Activated B cell treated with CpG ODN at 0.5 μM for 24 hours (primary cell): ENCODE measurements around the gene ERC2. TPM values are rescaled to one million over a fixed set of nuclear protein-coding genes. Genes with fewer than 3 reads are reported as not detected.

ENCODE experiments used
- ATAC-seq: fragments of 200-7000 bp; cut with Tn5 transposase; one replicate; pipeline ENCODE4 v1.10.0; 2021; ENCODE audit warnings: low read depth, mild to moderate bottlenecking, moderate library complexity
- CTCF ChIA-PET: fragments of 350-600 bp; sonication (Branson Sonifier 250); formaldehyde crosslinking; loops from one replicate; lab custom pipeline; 2021; ENCODE audit warnings: antibody characterized with exemption; lab: Charles Lee
- POLR2A ChIA-PET: fragments of 350-600 bp; sonication (Branson Sonifier 250); formaldehyde crosslinking; loops from one replicate; lab custom pipeline; 2021; ENCODE audit warnings: antibody characterized with exemption; lab: Charles Lee
- DNase-seq: peaks from one replicate; pipeline ENCODE4 v3.0.0; 2022
- H3K27ac Mint-ChIP-seq: one replicate; pipeline ENCODE4 v1.8.0; 2020; ENCODE audit warnings: mixed read lengths
- H3K27me3 Mint-ChIP-seq: one replicate; pipeline ENCODE4 v1.8.0; 2021; ENCODE audit warnings: mixed read lengths
- H3K36me3 Mint-ChIP-seq: one replicate; pipeline ENCODE4 v1.8.0; 2021; ENCODE audit warnings: low read depth, mixed read lengths
- H3K4me1 Mint-ChIP-seq: one replicate; pipeline ENCODE4 v1.8.0; 2021; ENCODE audit warnings: mixed read lengths
- H3K4me3 Mint-ChIP-seq: one replicate; pipeline ENCODE4 v1.8.0; 2020; ENCODE audit warnings: mild to moderate bottlenecking, mixed read lengths
- H3K9me3 Mint-ChIP-seq: one replicate; pipeline ENCODE4 v1.8.0; 2020; ENCODE audit warnings: mixed read lengths
- CTCF ChIP-seq: fragments of 200-600 bp; IDR thresholded peaks from one replicate; pipeline ENCODE4 v1.8.0; 2022; ENCODE audit warnings: antibody characterized with exemption, mild to moderate bottlenecking
- intact Hi-C: fragments of 100-400 bp; cut with micrococcal nuclease; formaldehyde crosslinking; loops from one replicate; pipeline ENCODE4 v1.15.1; 2024
- total RNA-seq: library from RNA; stranded (reverse); gene quantifications from 2 replicates; pipeline ENCODE4 v1.2.3, GENCODE V29; 2022

The ERC2 gene
- total RNA-seq, 1 donor from 2014 or later: not detected

DNA sequence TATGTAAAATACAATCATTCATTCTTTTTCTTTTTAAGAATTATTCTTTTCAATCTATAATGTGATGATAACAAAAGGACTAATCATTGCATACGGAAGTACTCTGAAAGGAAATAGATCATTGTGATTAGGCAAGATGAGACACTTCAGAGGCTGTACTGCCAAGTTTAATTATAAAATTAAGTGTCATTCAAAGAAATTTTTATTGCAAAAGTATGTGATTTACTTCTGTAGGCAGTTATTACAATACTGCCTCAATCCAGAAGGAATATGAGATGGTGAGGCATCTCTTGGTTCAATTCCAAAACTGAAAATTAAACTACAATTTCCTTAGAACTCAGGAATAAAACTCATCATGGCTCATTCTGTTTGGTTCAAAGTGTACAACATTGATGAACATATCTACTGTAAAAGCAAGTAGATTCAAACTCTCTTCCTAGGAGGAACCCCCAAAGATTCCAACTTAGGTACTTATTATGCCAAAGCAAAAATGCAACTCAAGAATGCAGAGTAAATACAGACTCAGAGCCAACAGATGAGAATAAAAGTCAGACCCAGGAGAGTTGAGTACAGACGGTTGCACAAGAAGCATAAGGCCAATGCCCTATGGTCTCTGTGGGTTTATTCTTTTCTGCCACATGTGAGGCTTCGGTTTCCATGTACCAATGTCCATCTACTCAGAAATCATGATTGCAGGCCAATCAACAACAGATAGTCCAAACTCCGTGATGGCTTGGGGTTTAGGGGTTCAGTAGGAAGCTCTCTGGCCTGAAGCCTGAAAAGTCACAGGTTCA lies 862.6 kb downstream of the ERC2 start:
- ATAC-seq (no peak), DNase-seq (no peak)
- Mint-ChIP-seq H3K27ac (no peak overlapping the region), H3K4me1 (no peaks in the 10 kb centered on the region), H3K36me3 (no peaks in the 10 kb centered on the region), H3K27me3 (peaks cover 3% of the 10 kb centered on the region), H3K4me3 (no peak overlapping the region), H3K9me3 (no peaks in the 10 kb centered on the region)
- CTCF ChIA-PET: no interaction called here
- POLR2A ChIA-PET: no interaction called here
- intact Hi-C loops: no loop called here
- TF ChIP-seq CTCF: no peak

- Mint-ChIP-seq H3K4me3 (no peak overlapping the region), H3K27me3 (peaks cover 4% of the 10 kb centered on the region), H3K27ac (no peak overlapping the region), H3K9me3 (no peaks in the 10 kb centered on the region), H3K36me3 (no peaks in the 10 kb centered on the region), H3K4me1 (no peaks in the 10 kb centered on the region)
- ATAC-seq (no peak), DNase-seq (no peak)
- intact Hi-C loops: no loop called here
- ChIA-PET CTCF (no interaction called here), POLR2A (no interaction called here)
- no peak for TF ChIP-seq CTCF
These were observed 863.4 kb downstream of the ERC2 start for GRCh38 chr3:55604846-55605245.

- DNase-seq (no peak), ATAC-seq (no peak)
- Mint-ChIP-seq H3K4me3 (no peak overlapping the region), H3K9me3 (no peaks in the 10 kb centered on the region), H3K27ac (no peak overlapping the region), H3K36me3 (no peaks in the 10 kb centered on the region), H3K27me3 (peaks cover 4% of the 10 kb centered on the region), H3K4me1 (no peaks in the 10 kb centered on the region)
- no peak for TF ChIP-seq CTCF
- POLR2A ChIA-PET: no interaction called here
- intact Hi-C loops: no loop called here
- CTCF ChIA-PET: no interaction called here
These were observed 863.9 kb downstream of the ERC2 start for GRCh38 chr3:55604402-55604801.

- CTCF ChIA-PET: no interaction called here
- intact Hi-C loops: no loop called here
- no peaks in the 10 kb centered on the region for H3K9me3 Mint-ChIP-seq
- TF ChIP-seq CTCF: no peak
- ATAC-seq: no peak
- peaks cover 4% of the 10 kb centered on the region for H3K27me3 Mint-ChIP-seq
- no peak overlapping the region for H3K27ac Mint-ChIP-seq
- no peak for DNase-seq
- POLR2A ChIA-PET: no interaction called here
- H3K36me3 Mint-ChIP-seq: no peaks in the 10 kb centered on the region
- H3K4me1 Mint-ChIP-seq: no peaks in the 10 kb centered on the region
- no peak overlapping the region for H3K4me3 Mint-ChIP-seq
These were observed 866.7 kb downstream of the ERC2 start for GRCh38 chr3:55601366-55602080.

GRCh38 chr3:55598224-55598623 lies 870.0 kb downstream of the ERC2 start:
- CTCF ChIA-PET: no interaction called here
- Mint-ChIP-seq H3K36me3 (no peaks in the 10 kb centered on the region), H3K4me1 (no peaks in the 10 kb centered on the region), H3K27ac (no peak overlapping the region), H3K9me3 (no peaks in the 10 kb centered on the region), H3K27me3 (peaks cover 4% of the 10 kb centered on the region), H3K4me3 (no peak overlapping the region)
- ATAC-seq: no peak
- POLR2A ChIA-PET: no interaction called here
- intact Hi-C loops: no loop called here
- no peak for TF ChIP-seq CTCF
- DNase-seq: no peak
